Activated naive CD4-positive, alpha-beta T cell treated with anti-CD3 and anti-CD28 coated beads, Interleukin-2, amount 50 U/mL, for 24 hours (primary cell): ENCODE measurements around the gene FLAD1.

ENCODE experiments used
- H3K27ac Mint-ChIP-seq: one replicate; pipeline ENCODE4 v1.8.0; 2021; ENCODE audit warnings: mild to moderate bottlenecking, mixed read lengths
- H3K27me3 Mint-ChIP-seq: one replicate; pipeline ENCODE4 v1.8.0; 2021; ENCODE audit warnings: mixed read lengths
- H3K36me3 Mint-ChIP-seq: one replicate; pipeline ENCODE4 v1.8.0; 2021; ENCODE audit warnings: mixed read lengths
- H3K4me1 Mint-ChIP-seq: one replicate; pipeline ENCODE4 v1.8.0; 2021; ENCODE audit warnings: mixed read lengths
- H3K4me3 Mint-ChIP-seq: one replicate; pipeline ENCODE4 v1.8.0; 2021; ENCODE audit warnings: mild to moderate bottlenecking, mixed read lengths
- H3K9me3 Mint-ChIP-seq: one replicate; pipeline ENCODE4 v1.8.0; 2021; ENCODE audit warnings: mixed read lengths

Gene FLAD1

GRCh38 chr1:155001675-155002463, 18.7 kb downstream of the FLAD1 start:
- H3K4me3 Mint-ChIP-seq = peak overlapping the region; percentile 92
- peak overlapping the region; percentile 87 for H3K27ac Mint-ChIP-seq
- peaks cover 58% of the 10 kb centered on the region for H3K4me1 Mint-ChIP-seq
- no peaks in the 10 kb centered on the region for H3K9me3 Mint-ChIP-seq
- H3K36me3 Mint-ChIP-seq = no peaks in the 10 kb centered on the region
- no peaks in the 10 kb centered on the region for H3K27me3 Mint-ChIP-seq

GRCh38 chr1:155002464-155003226, 19.5 kb downstream of the FLAD1 start, which contains the start of gene ZBTB7B:
ZBTB7B (plus strand) TSS chr1:155002802; CDS start chr1:155014661, 11,859 bp downstream.
- H3K4me1 Mint-ChIP-seq = peaks cover 55% of the 10 kb centered on the region
- H3K4me3 Mint-ChIP-seq = peak within 1 kb of the TSS; percentile 95
- no peaks in the 10 kb centered on the region for H3K27me3 Mint-ChIP-seq
- H3K36me3 Mint-ChIP-seq = no peaks in the 10 kb centered on the region
- H3K27ac Mint-ChIP-seq = peak within 1 kb of the TSS; percentile 90
- no peaks in the 10 kb centered on the region for H3K9me3 Mint-ChIP-seq

GRCh38 chr1:155003227-155003765, 20.2 kb downstream of the FLAD1 start:
- Mint-ChIP-seq H3K36me3 (no peaks in the 10 kb centered on the region), H3K9me3 (no peaks in the 10 kb centered on the region), H3K4me3 (peak overlapping the region; percentile 95), H3K4me1 (peaks cover 53% of the 10 kb centered on the region), H3K27ac (peak overlapping the region; percentile 90), H3K27me3 (no peaks in the 10 kb centered on the region)

GRCh38 chr1:155003766-155004351, 20.7 kb downstream of the FLAD1 start:
- Mint-ChIP-seq H3K27ac (peak overlapping the region; percentile 90), H3K4me1 (peaks cover 53% of the 10 kb centered on the region), H3K27me3 (no peaks in the 10 kb centered on the region), H3K9me3 (no peaks in the 10 kb centered on the region), H3K4me3 (peak overlapping the region; percentile 95), H3K36me3 (no peaks in the 10 kb centered on the region)

GRCh38 chr1:155004352-155005075, 21.4 kb downstream of the FLAD1 start:
- Mint-ChIP-seq H3K4me1 (peaks cover 50% of the 10 kb centered on the region), H3K27ac (peak overlapping the region; percentile 85), H3K4me3 (peak overlapping the region; percentile 82), H3K9me3 (no peaks in the 10 kb centered on the region), H3K27me3 (no peaks in the 10 kb centered on the region), H3K36me3 (no peaks in the 10 kb centered on the region)

- Mint-ChIP-seq H3K9me3 (no peaks in the 10 kb centered on the region), H3K4me3 (no peak overlapping the region), H3K36me3 (no peaks in the 10 kb centered on the region), H3K27me3 (no peaks in the 10 kb centered on the region), H3K27ac (peak overlapping the region; percentile 92), H3K4me1 (peaks cover 49% of the 10 kb centered on the region)
Observed at GRCh38 chr1:155005076-155006011, 22.2 kb downstream of the FLAD1 start.

- H3K36me3 Mint-ChIP-seq = no peaks in the 10 kb centered on the region
- no peaks in the 10 kb centered on the region for H3K27me3 Mint-ChIP-seq
- H3K27ac Mint-ChIP-seq = peak overlapping the region; percentile 92
- peaks cover 54% of the 10 kb centered on the region for H3K4me1 Mint-ChIP-seq
- H3K9me3 Mint-ChIP-seq = no peaks in the 10 kb centered on the region
- H3K4me3 Mint-ChIP-seq = peak overlapping the region; percentile 56
Observed at GRCh38 chr1:155006601-155007101, 23.5 kb downstream of the FLAD1 start.

GRCh38 chr1:155007251-155007828, 24.2 kb downstream of the FLAD1 start:
- no peaks in the 10 kb centered on the region for H3K36me3 Mint-ChIP-seq
- peaks cover 59% of the 10 kb centered on the region for H3K4me1 Mint-ChIP-seq
- no peaks in the 10 kb centered on the region for H3K27me3 Mint-ChIP-seq
- H3K9me3 Mint-ChIP-seq = no peaks in the 10 kb centered on the region
- H3K27ac Mint-ChIP-seq = peak overlapping the region; percentile 92
- no peak overlapping the region for H3K4me3 Mint-ChIP-seq

- Mint-ChIP-seq H3K9me3 (no peaks in the 10 kb centered on the region), H3K4me1 (peaks cover 68% of the 10 kb centered on the region), H3K27me3 (no peaks in the 10 kb centered on the region), H3K36me3 (no peaks in the 10 kb centered on the region), H3K4me3 (peak overlapping the region; percentile 94), H3K27ac (peak overlapping the region; percentile 96)
Observed at GRCh38 chr1:155008015-155008941, 25.1 kb downstream of the FLAD1 start.

- Mint-ChIP-seq H3K9me3 (no peaks in the 10 kb centered on the region), H3K36me3 (no peaks in the 10 kb centered on the region)
Observed at GRCh38 chr1:155009221-155009711, 26.1 kb downstream of the FLAD1 start.

GRCh38 chr1:155009742-155010141, 26.6 kb downstream of the FLAD1 start:
- H3K36me3 Mint-ChIP-seq = no peaks in the 10 kb centered on the region
- H3K4me1 Mint-ChIP-seq = peaks cover 71% of the 10 kb centered on the region
- no peaks in the 10 kb centered on the region for H3K9me3 Mint-ChIP-seq
- peak overlapping the region; percentile 94 for H3K4me3 Mint-ChIP-seq
- peak overlapping the region; percentile 97 for H3K27ac Mint-ChIP-seq
- no peaks in the 10 kb centered on the region for H3K27me3 Mint-ChIP-seq

More at GRCh38 chr1:155009221-155009711, 26.1 kb downstream of the FLAD1 start:
- Mint-ChIP-seq H3K4me3 (peak overlapping the region; percentile 94), H3K27me3 (no peaks in the 10 kb centered on the region), H3K27ac (peak overlapping the region; percentile 97), H3K4me1 (peaks cover 71% of the 10 kb centered on the region)

- H3K27me3 Mint-ChIP-seq = no peaks in the 10 kb centered on the region
- H3K36me3 Mint-ChIP-seq = no peaks in the 10 kb centered on the region
- no peaks in the 10 kb centered on the region for H3K9me3 Mint-ChIP-seq
- peaks cover 69% of the 10 kb centered on the region for H3K4me1 Mint-ChIP-seq
- H3K27ac Mint-ChIP-seq = peak overlapping the region; percentile 97
- peak overlapping the region; percentile 94 for H3K4me3 Mint-ChIP-seq
Observed at GRCh38 chr1:155010211-155010918, 27.2 kb downstream of the FLAD1 start.
